Measurements from ENCODE around the gene ADAMTSL3.

GRCh38 chr15:84050076-84050475 is 396.2 kb downstream of the ADAMTSL3 start:
- TF ChIP-seq CTCF (IDR thresholded peaks at IDR 0.05) (no peak), EZH2 (IDR thresholded peaks at IDR 0.05) (no peak)
